HG03108 (cell line): ENCODE data around the gene PRKCB.

Source experiments
- ATAC-seq: cut with Tn5 transposase; IDR thresholded peaks from one replicate; pipeline ENCODE4 v1.9.1; 2021; ENCODE audit warnings: moderate library complexity; ENCODE audit not compliant: unreplicated experiment

PRKCB gene

DNA sequence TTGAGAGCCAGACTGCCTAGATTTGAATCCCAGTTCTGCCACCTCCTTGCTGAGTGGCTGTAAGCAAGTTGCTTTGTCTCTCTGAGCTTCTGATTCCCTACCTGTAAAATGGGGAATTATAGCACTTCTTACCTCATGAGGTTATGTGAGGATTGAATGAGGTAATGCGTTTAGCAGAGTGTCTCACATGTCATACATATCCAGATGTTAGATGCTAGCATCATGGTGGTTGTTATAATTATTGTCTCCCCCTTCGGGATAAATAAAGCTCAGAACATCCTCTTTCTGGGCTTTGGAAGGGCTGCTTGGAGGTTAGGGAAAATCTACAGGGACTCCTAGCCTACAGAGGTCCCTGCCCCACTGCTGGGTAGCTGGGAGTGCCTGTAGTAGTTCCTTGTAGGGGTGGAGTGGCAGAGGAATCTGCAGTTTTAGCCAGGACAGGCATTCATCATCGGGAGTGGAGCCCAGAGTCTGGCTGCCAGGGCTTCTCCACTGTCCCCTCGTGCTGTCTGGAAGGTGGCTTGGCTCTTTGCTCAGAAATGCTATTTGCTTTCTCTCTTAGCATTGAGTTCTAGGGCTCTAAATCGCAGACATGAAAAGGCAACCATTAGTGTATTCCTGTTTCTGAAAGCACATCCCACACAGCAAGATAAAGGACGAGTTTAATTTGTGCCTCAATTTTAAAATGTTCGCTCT, 282.5 kb downstream of the PRKCB start:
- no peak for ATAC-seq

DNA sequence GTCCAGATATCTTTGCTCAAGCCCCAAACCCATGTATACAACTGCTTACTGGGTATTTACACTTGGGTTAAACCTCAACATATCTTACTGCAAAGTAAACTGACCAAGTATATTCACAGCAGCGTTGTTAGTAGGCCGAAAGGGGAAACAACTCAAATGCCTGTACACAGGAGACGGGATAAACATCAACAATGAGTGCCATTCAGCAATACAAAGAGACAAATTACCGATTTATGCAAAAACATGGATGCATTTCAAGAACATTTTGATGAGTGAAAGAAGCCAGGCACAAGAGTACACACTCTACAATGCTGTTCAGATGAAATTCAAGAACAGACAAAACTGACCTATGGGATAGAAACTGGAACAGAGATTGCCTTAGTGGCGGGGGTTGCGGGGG, 284.0 kb downstream of the PRKCB start:
- ATAC-seq: no peak

DNA sequence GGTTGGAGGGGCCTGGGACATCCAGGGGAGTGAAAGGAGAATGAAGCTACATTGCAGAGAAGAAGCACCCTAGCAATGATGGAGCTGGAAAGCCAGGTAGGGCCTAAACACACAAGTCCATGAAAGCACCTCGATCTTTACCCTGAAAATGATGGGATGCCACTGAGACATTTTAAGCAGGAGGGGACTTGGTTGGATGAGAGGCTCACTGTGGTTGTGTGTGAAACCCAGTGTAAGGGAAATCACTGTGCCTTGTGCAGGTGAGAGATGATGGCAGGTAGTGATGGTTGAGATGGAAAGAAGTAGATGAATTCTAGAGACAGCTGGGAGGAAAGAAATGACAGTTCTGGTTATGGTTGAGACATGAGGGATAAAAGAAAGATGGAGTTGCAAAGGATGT, 287.5 kb downstream of the PRKCB start:
- ATAC-seq: no peak

- ATAC-seq: no peak
Measured at GRCh38 chr16:24124291-24124690, 288.5 kb downstream of the PRKCB start.

- ATAC-seq: no peak
Measured at GRCh38 chr16:24125214-24125613, 289.4 kb downstream of the PRKCB start.

DNA sequence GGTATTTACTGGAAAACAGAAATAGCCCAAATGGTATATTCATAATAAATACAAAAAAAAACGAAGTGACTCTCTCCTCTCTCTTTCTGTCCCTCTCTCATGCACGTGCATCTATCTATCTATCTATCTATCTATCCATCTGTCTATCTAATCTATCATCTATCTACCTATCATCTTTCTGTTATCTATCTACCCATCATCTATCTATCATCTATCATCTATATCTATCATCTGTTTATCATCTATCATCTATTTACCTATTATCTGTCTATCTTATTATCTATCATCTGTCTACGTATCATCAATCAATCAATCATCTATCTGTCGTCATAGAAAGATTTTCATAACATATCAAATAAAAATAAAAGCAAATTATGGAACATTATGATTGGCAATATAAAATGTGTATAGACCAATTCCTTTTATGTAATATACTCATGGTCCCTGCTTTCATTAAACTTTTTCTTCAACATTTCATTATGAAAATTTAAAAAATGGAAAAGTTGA, 293.7 kb downstream of the PRKCB start:
- no peak for ATAC-seq

DNA sequence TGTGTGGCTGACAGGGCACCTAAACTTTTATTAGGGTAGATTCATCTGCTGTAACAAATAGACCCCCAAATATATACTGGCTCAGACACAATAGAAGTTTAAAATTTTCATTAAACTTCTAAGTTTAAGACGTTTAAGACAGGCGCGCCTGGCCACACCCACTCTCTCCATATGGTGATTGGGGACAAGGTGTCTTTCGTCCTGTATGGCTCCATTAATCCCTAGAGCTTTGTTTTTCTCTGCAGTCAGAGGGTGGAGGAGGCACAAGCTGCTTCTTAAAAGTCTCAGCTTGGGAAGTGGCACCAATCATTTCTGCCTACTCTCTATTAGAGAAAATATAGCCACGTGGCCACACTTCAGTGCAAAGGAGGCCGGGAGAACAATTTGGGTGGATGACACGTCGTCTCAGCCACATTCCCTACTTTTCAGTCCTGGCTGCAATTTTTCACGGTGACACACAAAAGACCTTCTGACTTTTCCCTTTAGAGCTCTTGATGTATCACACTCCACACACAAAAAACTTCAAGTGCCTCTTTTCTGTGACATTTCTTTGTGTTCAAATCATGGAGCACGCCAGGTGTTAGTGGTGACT, 294.8 kb downstream of the PRKCB start:
- ATAC-seq: no peak

DNA sequence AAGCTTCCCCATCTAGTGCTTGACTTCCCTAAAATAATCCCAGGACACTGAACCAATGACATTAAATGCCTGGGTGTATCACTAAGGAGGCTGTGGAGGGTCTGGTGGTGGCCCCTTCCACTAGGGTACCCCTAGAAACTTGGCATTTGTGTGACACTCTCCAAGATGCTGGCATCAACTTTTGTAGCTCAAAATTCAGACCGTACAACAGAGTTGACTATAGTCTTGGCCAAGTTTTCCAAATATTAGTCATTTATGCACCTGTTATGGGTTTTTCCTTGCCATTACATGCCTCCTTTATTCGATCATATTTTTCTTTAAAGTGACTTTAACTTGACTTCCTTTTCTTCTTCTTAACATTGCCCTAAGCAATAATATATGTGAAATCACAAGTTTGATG, 295.5 kb downstream of the PRKCB start:
- no peak for ATAC-seq

- ATAC-seq: no peak
Measured at GRCh38 chr16:24132048-24132796, 296.4 kb downstream of the PRKCB start.

DNA sequence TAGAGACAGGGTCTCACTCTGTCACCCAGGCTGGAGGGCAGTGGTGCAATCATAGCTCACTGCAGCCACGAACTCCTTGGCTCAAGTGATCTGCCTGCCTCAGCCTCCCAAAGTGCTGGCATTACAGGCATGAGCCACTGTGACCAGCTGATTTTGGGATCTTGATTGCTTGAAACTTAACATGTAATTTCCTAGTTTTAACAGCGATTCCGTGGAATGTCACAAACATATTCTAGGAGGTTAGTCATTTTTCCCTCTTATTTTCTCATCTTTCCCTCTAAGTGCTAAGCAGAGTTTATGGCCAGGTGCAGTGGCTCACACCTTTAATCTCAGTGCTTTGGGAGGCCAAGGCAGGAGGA, 297.0 kb downstream of the PRKCB start:
- ATAC-seq: no peak

GRCh38 chr16:24135624-24136565, 300.1 kb downstream of the PRKCB start:
- no peak for ATAC-seq

DNA sequence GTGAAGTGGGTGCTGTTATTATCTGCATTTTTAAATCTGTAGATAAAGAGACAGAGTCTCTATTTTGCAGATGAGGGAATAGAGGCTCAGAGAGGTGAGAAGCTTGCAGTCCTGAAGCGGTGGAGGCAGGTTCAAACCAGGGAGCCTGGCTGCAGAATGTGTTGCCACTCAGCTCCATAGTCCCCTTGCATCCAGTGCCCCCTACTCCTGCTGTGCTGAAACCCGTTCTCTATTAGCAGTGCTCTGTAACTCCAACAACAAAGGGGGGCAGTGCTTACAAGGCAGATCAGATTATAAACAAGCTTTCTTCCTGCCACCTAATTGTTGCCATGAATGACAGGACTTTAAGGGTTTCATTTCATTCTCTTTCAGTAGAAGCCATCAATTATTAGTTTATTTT, 302.2 kb downstream of the PRKCB start:
- ATAC-seq: no peak

GRCh38 chr16:24138575-24138974, 302.8 kb downstream of the PRKCB start:
- no peak for ATAC-seq

DNA sequence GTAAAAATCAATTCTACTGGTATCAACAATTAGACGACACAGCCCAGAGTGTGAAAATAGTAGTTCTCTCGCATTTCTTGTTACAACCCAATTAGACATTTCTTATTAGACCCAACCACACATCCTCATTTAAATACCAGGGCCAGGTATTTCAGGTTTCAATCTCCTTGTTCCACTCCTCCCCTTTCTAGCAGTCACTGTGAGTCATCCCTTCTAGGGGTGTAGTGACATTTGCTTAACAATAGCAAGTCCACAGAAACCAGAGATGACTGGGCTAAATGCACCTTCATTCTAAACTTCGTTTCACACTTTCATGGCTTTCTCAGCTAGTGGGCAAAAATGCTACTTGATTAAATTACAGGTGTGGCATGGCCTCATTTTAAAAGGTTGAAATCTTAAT, 303.5 kb downstream of the PRKCB start:
- no peak for ATAC-seq

GRCh38 chr16:24140730-24141129, 304.9 kb downstream of the PRKCB start:
- no peak for ATAC-seq

- no peak for ATAC-seq
Measured at GRCh38 chr16:24141466-24141865, 305.7 kb downstream of the PRKCB start.

DNA sequence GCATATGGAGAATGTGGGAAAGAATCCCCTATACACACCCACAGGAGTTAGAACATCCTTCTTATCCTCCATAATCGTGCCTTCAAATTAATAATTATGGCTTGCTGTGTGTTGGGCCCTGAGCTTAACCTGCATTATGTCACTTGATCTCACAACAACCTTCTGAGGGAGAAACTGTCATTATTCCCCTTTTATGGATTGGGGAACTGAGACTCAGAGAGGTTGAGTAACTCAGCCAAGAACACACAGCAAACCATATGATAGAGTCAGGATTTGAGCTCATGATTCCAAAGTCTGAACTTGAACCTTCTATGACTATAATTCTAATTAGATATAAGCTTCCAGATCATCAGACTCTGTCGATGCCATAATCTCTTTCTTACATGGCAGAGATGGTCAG, 306.1 kb downstream of the PRKCB start:
- ATAC-seq: no peak

DNA sequence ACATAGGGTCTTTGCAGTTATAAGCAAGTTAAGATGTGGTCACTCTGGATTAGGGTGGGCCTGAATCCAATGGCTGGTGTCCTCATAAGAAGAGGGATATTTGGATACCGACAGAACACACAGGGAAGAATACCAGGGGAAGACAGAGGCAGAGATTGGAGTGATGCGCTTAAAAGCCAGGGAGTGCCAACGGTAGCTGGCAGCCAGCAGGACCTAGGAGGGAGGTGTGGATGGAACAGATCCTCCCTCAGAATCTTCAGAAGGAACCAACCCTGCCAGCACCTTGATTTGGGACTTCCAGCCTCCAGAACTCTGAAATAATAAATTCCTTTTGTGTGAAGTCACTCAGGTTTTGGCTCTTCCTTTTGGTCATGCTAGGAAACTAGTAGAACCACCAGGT, 310.1 kb downstream of the PRKCB start:
- no peak for ATAC-seq

DNA sequence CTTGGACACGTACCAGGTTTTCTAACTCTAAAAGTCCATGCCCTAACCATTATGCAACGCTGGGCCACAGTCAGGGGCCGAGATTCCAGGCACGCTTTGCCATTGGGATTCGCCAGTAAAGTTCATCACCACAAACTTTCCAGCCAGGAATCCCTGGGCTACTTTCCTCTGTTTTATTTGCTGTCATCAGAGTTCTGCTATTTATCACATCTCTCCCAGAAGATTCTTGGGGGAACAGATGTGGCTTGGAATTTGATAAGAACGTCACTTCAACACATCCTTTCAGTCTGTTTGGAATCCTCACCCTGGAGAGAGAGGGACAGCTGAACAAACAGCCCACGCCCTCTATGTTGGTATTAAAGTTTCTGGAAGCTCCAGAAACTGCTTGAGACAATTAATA, 310.7 kb downstream of the PRKCB start:
- no peak for ATAC-seq

DNA sequence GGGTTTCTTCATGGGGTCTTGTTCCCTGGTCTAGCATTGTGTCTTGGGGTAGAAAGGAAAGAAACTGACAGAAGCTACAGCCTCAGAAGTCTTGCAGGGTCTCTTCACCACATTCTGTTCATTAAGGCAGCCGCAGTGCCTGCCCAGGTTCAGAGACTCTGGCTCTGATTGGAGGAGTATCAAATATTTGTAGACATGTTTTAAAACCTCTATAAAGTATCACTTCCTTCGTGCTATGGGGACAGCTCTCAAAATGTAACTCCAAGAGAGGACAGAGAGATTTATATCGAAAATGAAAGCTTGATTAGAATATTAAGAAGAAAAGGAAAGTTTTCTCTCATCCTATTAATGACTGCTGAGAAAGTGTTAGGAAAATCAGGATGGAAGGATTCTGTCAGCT, 313.3 kb downstream of the PRKCB start:
- ATAC-seq: no peak

GRCh38 chr16:24150282-24150681, 314.5 kb downstream of the PRKCB start:
- no peak for ATAC-seq
